Measurements from ENCODE around the gene DCAF8.

DCAF8 gene

DNA sequence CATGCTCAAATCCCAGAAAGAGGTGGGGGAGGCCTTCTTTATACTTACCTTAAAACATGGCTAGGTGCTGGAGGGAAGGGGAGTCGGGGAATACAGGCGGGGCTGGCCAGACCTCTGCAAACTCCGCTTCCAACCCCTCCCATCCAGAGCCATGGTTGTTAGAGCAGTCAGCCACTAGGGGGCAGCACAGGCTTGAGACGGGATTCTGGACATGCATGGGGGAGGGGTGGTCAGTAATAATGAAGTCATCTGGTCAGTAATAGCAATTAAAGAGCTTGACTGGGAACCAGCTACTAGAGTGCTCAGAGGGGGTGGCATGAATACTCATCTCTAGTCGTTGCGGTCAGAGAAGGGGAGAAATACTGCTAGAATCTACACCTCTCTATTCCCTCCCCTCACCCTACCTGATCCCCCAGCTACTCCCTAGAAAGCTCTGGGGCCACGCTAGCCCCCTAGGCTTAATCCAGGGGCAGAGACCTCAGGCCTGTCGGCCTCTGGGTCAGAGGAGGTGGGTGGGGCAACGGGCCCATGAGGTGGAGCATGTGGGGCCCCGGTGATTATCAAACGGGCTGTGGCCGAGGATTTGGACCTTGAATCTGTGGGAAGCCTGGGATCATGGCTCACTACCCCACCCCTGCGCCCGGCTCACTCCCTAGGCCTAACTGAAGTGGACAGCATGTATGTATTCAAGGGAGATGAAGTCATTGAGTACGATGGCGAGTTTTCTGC is 69.1 kb downstream of the DCAF8 start:
- in situ Hi-C loops (cut with MboI; ENCODE audit: low sequenced_read_pairs, unreplicated experiment), result loop anchor here (10.0 kb wide), 1 partner anchor 182 kb away; no protein-coding TSS in a partner anchor
- TF ChIP-seq, protein P1, sequence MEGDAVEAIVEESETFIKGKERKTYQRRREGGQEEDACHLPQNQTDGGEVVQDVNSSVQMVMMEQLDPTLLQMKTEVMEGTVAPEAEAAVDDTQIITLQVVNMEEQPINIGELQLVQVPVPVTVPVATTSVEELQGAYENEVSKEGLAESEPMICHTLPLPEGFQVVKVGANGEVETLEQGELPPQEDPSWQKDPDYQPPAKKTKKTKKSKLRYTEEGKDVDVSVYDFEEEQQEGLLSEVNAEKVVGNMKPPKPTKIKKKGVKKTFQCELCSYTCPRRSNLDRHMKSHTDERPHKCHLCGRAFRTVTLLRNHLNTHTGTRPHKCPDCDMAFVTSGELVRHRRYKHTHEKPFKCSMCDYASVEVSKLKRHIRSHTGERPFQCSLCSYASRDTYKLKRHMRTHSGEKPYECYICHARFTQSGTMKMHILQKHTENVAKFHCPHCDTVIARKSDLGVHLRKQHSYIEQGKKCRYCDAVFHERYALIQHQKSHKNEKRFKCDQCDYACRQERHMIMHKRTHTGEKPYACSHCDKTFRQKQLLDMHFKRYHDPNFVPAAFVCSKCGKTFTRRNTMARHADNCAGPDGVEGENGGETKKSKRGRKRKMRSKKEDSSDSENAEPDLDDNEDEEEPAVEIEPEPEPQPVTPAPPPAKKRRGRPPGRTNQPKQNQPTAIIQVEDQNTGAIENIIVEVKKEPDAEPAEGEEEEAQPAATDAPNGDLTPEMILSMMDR (IDR thresholded peaks at IDR 0.05; ENCODE audit: borderline replicate concordance, control extremely low read depth, extremely low read depth, insufficient read depth, missing control alignments), result peak; percentile 95

DNA sequence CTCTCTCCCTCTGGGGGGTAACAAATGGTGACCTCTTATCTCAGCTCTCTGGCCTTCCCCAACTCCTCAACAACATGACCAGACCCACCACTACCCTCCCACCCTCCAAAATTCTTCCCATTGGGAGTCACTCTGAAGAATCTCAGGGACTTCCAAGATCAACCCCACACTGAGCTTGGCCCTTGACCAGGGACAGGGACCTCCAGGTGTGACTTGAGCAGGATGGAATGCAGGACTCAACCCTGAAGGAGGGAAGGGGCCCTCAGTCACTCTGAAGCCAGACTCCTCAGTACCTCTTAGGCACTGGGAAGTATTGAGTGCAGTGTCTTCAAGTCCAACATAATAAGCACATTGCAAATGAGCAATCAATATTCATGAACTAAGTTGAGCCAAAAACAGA is 70.1 kb downstream of the DCAF8 start:
- in situ Hi-C loops (cut with MboI; ENCODE audit: low sequenced_read_pairs, unreplicated experiment), result loop anchor here (10.0 kb wide), 1 partner anchor 183 kb away; no protein-coding TSS in a partner anchor
- TF ChIP-seq, protein P1 (IDR thresholded peaks at IDR 0.05; ENCODE audit: borderline replicate concordance, control extremely low read depth, extremely low read depth, insufficient read depth, missing control alignments), result no peak

More for the DNA sequence above, 69.1 kb downstream of the DCAF8 start:
- DNase-seq (ENCODE audit: low spot score), result peak; percentile 80

DNA sequence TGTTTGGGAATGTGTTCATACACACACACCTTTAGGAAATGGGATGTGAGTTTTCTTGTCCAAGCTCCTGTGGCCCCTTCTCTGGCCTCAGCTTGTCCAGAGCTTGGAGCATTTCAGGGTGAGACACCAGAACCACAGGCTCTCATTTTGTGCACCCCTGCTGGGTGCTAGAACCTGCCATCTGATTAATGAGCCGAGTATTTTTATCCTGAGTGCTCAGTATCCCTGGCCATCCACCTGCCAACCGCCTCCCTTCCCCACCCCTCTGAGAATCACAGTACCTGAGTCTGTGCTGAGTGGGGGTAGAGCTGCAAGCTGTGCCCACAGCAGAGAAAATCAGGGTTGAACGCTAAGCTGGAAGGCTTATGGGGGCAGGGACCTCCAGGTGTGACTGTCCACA is 70.6 kb downstream of the DCAF8 start:
- DNase-seq (ENCODE audit: low spot score), result no peak
- in situ Hi-C loops (cut with MboI; ENCODE audit: low sequenced_read_pairs, unreplicated experiment), result loop anchor here (10.0 kb wide), 1 partner anchor 183 kb away; no protein-coding TSS in a partner anchor
- TF ChIP-seq, protein P1 (IDR thresholded peaks at IDR 0.05; ENCODE audit: borderline replicate concordance, control extremely low read depth, extremely low read depth, insufficient read depth, missing control alignments), result no peak

More for the DNA sequence above, 70.1 kb downstream of the DCAF8 start:
- no peak for DNase-seq (ENCODE audit: low spot score)

DNA sequence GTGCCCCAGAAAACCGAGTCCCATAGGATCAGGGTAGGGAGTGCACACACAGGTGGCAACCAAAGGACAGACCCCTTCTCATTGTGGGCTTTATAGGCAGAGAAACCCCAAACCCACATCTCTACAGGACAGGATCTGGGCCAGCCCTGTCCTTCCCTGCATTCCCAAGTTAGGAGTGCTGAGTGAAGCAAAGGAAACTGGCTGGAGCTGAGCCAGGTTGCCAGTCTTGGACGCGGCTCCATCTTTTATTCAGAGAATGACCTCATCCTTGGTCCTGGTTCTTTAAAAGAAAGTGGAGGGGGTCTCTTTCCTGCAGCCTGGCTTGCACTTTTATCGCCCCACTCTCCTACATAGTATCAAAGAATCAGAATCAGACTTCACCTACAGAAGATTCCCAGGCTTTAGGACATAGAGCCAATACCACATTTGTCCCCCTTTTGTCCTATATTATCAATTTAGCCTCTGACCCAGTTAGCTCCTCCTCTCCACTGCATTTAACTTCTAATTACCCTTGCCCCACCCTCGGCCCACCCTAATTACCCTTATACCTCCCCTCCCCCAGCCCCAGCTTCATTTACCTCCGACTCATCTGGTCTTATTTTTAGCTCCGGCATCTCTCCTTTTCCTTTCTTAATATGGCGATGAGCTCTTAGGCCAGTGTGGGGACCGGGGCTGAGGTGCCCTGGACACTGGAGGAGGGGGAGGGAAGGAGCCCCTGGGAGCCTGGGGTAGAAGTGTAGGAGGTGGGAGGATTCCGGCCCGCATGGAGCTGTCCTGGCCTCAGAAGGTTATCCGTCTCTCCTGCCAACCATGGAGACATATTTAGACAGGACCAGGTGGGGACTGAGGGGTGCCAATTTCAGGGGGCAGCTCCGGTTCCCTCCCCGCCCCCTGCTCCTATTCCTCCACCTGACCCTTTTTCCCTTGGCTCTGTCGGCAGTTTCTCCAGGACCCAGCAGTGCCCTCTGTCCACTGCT is 72.4 kb downstream of the DCAF8 start, which contains the start of gene CASQ1:
CASQ1 (plus strand) TSS at position 927 of the 977 bp plus-strand sequence. CDS start 177 bp downstream, outside the sequence.
- TF ChIP-seq, protein P1 (IDR thresholded peaks at IDR 0.05; ENCODE audit: borderline replicate concordance, control extremely low read depth, extremely low read depth, insufficient read depth, missing control alignments), result no peak
- in situ Hi-C loops (cut with MboI; ENCODE audit: low sequenced_read_pairs, unreplicated experiment), result loop anchor here (10.0 kb wide), 1 partner anchor 185 kb away; no protein-coding TSS in a partner anchor
- no peak for DNase-seq (ENCODE audit: low spot score)

DNA sequence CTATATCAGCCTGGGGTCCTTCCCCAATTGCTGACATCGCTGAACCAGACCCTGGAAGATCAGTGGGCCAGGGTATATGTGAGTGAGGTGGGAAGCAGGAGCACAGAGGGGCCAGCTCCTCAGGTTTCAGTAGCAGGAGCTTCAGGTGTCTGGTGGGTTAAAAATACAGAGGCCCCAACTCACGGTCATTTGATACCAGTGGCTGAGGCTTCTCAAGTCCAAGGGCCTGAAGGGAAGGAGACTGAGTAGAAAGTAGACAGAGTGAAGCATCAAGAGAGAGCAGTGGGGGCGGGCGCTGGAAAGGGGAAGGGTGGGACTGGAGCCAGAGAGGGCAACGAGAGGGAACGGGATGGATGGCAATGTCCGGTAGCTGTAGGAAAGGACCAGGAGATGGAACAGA is 74.0 kb downstream of the DCAF8 start:
- no peak for DNase-seq (ENCODE audit: low spot score)
- in situ Hi-C loops (cut with MboI; ENCODE audit: low sequenced_read_pairs, unreplicated experiment), result no loop called here
- TF ChIP-seq, protein P1 (IDR thresholded peaks at IDR 0.05; ENCODE audit: borderline replicate concordance, control extremely low read depth, extremely low read depth, insufficient read depth, missing control alignments), result no peak

DNA sequence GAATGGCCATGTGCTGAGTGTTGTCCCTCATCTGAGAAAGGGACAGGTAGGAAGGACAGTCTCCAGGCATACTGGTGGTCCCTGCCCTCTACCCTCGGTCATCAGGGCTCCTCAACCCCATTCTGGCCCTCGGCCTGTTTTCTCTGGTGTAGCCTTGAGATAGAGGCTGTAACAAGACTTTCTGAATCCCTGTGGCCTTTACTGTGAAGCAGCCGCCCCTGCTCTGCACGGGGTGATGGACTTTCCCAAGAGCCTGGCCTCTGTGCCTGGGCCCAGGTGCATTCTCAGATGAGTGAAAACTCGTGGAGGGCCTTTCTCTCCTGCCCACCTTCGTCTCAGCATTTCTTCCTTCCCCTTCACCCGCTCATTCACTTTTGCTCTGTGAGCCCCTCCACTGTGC is 74.9 kb downstream of the DCAF8 start:
- in situ Hi-C loops (cut with MboI; ENCODE audit: low sequenced_read_pairs, unreplicated experiment), result no loop called here
- no peak for DNase-seq (ENCODE audit: low spot score)
- TF ChIP-seq, protein P1 (IDR thresholded peaks at IDR 0.05; ENCODE audit: borderline replicate concordance, control extremely low read depth, extremely low read depth, insufficient read depth, missing control alignments), result no peak
